HuH-7 (cell line): Measurements from ENCODE around the gene KCNJ6.

Experiments
- DNase-seq: peaks from one replicate; pipeline ENCODE4 v3.0.0; 2011; ENCODE audit warnings: low spot score

KCNJ6 gene

GRCh38 chr21:37905291-37905690 is 11.0 kb downstream of the KCNJ6 start:
- no peak for DNase-seq

GRCh38 chr21:37904856-37905255 is 11.4 kb downstream of the KCNJ6 start:
- DNase-seq, result no peak

GRCh38 chr21:37903396-37903795 is 12.9 kb downstream of the KCNJ6 start:
- DNase-seq, result no peak

- no peak for DNase-seq
Observed at GRCh38 chr21:37899146-37899545, 17.1 kb downstream of the KCNJ6 start.

- no peak for DNase-seq
Observed at GRCh38 chr21:37896788-37897187, 19.5 kb downstream of the KCNJ6 start.

GRCh38 chr21:37891972-37892371 is 24.3 kb downstream of the KCNJ6 start:
- no peak for DNase-seq

- no peak for DNase-seq
Observed at GRCh38 chr21:37888659-37889058, 27.6 kb downstream of the KCNJ6 start.

- no peak for DNase-seq
Observed at GRCh38 chr21:37886726-37887299, 29.4 kb downstream of the KCNJ6 start.

- DNase-seq, result no peak
Observed at GRCh38 chr21:37886120-37886519, 30.1 kb downstream of the KCNJ6 start.

GRCh38 chr21:37878946-37879660 is 37.2 kb downstream of the KCNJ6 start:
- no peak for DNase-seq

- DNase-seq, result no peak
Observed at GRCh38 chr21:37877888-37878684, 38.2 kb downstream of the KCNJ6 start.

GRCh38 chr21:37877171-37877570 is 39.1 kb downstream of the KCNJ6 start:
- no peak for DNase-seq

- no peak for DNase-seq
Observed at GRCh38 chr21:37876561-37876960, 39.7 kb downstream of the KCNJ6 start.

- no peak for DNase-seq
Observed at GRCh38 chr21:37874904-37875780, 41.1 kb downstream of the KCNJ6 start.

GRCh38 chr21:37874481-37874880 is 41.8 kb downstream of the KCNJ6 start:
- DNase-seq, result no peak

- peak; percentile 8 for DNase-seq
Observed at GRCh38 chr21:37873655-37874054, 42.6 kb downstream of the KCNJ6 start.

GRCh38 chr21:37871121-37871862 is 45.0 kb downstream of the KCNJ6 start:
- DNase-seq, result no peak

- DNase-seq, result no peak
Observed at GRCh38 chr21:37870221-37870620, 46.0 kb downstream of the KCNJ6 start.

- no peak for DNase-seq
Observed at GRCh38 chr21:37869661-37870060, 46.6 kb downstream of the KCNJ6 start.

- no peak for DNase-seq
Observed at GRCh38 chr21:37868446-37869295, 47.6 kb downstream of the KCNJ6 start.

- no peak for DNase-seq
Observed at GRCh38 chr21:37866027-37866426, 50.2 kb downstream of the KCNJ6 start.
